Measurements from ENCODE around the gene EMP2.
"Not testable (repeated sequence)": the region's sequence is repeated elsewhere in the genome, so short reads cannot be mapped to it uniquely, and the experiment has no call there.

EMP2 gene

DNA sequence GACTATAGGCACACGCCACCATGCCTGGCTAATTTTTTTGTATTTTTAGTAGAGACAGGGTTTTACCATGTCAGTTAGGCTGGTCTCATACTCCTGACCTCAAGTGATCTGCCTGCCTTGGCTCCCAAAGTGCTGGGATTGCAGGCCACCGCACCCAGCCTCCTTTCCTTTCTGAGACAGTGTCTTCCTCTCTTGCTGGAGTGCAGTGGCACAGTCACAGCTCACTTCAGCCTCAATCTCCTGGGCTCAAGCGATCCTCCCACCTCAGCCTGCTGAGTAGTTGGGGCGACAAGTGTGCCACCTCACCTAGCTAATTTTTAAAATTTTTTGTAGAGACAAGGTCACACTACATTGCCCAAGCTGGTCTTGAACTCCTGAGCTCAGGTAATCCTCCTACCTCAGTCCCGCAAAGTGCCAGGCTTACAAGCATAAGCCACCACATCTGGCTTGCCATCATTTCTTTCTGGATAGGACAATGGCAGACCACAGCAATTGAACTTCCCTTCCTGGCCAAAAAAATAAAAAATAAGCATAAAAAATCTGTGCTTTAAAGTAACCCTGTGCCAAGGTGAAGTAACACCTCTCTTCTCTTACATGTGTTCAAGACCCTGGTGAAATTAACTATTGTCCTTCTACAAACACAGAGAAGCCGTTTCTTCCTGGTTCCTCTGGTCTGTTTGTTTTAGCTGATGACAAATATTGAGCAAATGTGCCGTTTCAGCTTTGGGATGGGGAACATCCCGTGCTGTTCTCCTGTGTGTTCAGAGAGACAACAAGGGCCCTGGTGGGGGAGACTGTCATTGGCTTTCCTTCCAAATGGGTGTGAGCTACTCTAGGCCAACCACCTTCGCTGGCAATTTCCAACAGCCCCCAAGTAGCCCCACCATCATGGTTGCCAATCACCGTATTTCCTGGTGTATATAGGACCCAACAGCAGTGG lies 60.2 kb downstream of the EMP2 start:
- no peak for DNase-seq

DNA sequence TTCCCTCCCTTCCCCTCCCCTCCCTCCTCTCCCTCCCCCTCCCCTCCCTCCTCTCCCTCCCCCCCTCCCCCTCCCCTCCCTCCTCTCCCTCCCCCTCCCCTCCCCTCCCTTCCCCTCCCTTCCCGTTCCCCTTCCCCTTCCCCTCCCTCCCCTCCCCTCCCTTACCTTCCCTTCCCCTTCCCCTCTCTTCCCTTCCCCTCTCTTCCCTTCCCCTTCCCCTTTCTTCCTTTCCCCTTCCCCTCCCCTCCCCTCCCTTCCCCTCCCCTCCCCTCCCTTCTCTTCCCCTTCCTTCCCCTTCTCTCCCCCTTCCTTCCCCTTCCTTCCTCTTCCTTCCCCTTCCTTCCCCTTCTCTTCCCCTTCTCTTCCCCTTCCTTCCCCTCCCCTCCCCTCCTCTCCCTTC lies 61.1 kb downstream of the EMP2 start:
- DNase-seq: no peak

DNA sequence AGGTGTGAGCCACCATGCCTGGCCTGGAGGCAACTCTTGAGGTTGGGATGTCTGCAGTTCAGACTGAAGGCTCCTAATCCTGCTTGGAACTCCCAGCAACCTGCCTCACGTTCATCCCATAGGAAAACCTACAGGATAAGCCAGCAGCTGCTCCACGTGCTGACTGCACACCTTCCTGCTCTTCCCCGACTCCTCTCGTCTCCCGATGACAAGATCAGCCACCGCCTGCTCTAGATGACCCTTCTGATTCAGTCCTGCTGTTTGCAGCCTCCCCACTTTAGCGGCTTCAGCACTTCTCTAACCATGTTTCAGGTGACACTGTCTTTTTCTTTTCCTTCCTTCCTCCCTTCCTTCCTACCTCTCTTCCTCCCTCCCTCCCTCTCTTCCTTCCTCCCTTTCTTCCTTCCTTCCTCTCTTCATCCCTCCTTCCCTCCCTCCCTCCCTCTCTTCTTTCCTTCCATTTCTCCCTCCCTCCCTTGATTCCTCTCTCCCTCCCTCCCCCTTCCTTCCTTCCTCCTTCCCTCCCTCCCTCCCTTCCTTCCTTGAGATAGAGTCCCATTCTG lies 61.8 kb downstream of the EMP2 start:
- DNase-seq: no peak

DNA sequence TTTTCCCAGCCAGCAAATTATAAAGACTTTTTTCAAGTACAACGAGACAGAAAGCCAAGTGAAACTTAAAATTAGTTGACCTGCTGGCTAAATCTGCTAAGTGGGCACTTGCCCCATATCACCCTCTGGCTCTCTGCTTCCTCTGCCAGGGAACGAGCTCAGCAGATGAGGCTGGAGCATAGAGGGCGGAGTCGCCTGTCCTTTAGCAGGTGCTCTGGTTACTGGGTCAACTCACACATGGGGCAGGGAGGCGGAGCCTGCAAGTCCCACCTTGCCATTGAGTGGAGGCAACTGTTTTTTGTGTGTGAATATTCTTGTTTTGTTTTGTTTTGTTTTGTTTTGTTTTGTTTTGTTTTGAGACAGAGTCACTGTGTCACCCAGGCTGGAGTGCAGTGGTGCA lies 62.5 kb downstream of the EMP2 start:
- no peak for DNase-seq

DNA sequence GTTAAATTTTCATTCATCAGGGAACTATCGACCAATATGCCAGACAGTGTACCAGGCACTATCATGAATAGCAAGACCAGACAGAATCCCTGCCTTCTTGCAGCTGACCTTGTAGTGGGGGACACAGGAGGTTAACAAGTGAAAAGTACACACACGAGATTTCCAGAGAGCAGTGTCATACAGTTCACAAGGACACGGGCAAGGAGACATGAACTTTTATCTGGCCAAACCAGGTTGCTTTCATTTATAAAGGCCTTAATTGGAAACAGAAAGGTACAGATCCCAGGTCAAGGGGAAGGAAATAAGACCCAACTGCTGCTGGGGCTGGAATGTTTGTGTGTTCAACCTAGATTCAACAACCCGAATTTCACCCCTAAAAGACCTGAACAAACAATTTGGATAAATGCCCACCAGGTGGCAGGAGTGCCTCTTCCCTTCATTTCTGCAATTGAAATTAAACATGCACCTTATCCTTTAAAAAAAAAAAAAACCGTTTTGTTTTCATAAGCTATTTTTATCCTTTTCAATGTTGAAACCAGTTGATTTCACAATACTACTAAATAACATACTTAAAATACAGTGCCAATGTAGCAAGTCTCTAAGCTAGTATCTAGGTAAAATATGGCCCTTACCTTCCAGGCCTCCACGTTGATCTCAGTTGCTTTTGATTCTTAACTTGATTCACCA lies 65.9 kb downstream of the EMP2 start:
- no peak for DNase-seq

DNA sequence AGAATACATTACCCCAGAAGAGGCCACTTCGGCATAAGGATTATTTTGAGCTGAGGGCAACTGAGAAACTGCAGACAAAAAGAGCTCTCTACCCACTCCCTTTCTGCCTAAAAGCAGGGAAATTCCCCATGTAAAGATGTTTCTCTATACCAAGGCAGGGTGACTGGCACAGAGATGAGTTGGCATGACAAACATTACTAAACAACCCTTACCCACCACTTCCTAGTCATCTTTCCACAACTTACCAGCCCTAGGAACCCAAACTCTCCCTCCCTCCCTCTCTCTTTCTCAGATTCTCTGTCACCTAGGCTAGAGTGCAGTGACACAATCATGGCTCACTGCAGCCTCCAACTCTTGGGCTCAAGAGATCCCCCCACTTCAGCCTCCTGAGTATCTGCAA lies 68.6 kb downstream of the EMP2 start:
- no peak for DNase-seq

DNA sequence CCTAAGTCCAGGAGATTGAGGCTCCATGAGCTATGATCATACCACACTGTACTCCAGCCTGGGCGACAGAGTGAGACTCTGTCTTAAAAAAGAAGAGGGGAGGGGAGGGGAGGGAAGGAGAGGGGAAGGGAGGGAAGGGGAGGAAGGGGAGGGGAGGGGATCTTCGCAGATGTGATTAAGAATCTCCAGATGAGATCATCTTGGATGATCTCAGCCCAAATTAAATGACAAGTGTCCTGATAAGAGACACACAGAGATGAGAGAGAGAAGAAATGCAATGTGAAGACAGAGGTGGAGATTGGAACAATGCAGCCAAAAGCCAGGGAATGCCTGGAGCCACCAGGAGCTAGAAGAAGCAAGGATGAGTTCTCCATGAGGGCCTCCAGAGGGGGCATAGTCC lies 70.1 kb downstream of the EMP2 start:
- DNase-seq: no peak

DNA sequence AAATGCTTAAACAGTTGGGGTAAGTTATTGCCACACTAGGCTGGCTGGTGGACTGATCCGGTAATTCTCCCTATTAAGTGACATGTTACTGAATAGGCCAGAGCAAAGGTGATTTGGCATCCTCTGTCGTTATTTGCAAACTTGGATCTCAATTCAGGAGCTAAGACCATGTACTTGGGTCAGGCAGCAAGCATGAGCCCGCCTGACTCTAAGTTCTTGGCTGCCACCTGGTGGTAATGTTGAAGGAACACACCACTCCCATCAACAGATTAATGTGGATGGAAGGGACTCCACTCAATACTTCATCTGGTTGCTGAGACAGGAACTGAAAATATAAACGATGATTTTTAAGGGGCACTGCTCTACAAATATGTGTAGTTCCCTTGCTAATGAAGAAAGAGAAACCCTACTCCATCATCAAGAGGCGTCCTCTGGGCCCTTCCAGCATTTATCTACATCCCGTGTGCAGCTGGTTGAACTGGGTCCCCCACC lies 70.8 kb downstream of the EMP2 start:
- peak; percentile 7 for DNase-seq

DNA sequence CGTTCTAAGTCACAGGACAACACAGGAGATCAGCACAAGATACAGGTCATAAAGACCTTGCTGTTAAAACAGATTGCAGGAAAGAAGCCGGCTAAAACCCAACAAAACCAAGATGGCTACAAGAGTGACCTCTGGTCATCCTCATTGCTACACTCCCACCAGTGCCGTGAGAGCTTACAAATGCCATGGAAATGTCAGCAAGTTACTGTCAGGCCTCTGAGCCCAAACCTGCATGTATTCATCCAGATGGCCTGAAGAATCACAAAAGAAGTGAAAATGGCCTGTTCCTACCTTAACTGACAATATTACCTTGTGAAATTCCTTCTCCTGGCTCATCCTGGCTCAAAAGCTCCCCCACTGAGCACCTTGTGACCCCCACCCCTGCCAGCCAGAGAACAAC lies 75.1 kb downstream of the EMP2 start:
- DNase-seq: not testable (repeated sequence)

DNA sequence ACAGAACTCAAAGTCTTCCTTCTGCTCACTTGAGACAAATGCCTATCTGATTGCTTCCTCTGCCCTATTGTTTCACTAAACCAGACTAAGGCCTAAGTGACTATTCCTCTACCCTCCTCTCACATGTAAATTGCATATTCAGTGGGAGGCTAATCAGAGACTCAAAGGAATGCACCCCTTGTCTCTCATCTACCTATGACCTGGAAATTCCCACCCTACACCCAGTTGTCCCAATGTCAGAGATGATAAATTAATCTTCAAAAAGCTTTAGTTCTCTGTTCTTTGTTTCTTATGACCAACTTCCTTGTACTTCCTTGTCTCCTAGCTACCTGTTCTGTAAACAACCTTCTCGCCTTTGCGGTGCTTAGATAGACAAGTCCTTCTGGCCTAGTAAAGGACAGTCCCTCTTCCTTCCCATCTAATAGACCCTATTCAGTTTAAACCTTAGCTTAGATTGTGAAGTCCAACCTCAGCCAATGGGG lies 76.0 kb downstream of the EMP2 start:
- no peak for DNase-seq

DNA sequence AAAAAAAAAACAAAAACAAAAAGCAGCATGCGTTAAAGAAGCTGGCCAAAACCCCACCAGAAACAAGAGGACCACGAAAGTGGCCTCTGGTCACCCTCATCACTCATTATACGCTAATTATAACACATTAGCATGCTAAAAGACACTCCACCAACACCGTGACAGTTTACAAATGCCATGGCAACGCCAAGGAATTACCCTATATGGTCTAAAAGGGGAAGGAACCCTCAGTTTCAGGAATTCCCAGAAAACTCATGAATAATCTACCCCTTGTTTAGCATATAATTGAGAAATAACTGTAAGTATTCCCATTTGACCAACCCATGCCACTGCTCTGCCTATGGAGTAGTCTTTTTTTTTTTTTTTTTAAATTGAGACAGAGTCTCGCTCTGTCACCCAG lies 77.6 kb downstream of the EMP2 start:
- DNase-seq: no peak

DNA sequence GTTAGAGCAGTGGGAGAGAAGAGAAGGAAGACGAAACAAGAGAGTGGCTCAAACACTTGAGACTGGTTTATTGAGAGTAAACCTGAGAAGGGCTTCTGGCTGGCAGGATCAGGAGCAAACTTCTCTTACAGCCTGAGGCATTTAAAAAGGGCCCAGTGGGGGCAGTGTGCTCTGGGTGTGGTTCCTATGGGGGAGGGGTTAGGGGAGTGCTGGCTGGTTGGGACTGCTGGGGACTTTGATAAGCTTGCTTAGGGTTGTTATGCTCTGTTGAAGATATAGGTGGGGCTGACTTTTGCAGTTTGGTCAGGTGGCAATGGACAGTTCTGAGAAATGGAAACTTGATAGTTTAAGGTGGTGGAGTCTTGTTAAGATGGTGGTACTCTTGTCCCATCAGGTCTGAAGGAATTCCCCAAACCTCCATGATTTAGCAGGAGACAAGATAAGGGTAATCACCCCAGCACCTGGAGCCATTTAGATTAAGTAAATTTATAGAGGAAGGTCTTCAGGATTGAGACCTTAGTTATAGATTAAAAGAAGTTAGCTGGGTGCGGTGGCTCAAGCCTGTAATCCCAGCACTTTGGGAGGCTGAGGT lies 79.3 kb downstream of the EMP2 start:
- DNase-seq: no peak

DNA sequence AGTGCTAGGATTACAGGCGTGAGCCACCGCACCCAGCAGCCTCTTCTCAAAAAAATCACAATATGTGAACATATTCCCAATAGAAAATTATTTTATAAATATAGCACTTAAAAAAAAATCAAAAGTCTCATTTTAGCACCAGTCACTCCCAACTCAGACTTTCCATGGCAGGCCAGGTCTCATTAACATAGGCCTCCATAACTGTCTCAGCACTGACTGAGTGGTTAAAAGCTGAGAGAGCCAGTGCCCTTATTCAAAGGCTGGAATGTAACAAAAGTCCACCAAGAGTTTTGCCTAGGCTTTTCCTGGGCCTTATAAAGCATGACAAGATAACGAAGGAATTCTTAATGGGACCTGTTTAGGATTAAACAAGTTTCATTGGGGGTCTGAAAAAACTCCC lies 79.8 kb downstream of the EMP2 start:
- DNase-seq: no peak

DNA sequence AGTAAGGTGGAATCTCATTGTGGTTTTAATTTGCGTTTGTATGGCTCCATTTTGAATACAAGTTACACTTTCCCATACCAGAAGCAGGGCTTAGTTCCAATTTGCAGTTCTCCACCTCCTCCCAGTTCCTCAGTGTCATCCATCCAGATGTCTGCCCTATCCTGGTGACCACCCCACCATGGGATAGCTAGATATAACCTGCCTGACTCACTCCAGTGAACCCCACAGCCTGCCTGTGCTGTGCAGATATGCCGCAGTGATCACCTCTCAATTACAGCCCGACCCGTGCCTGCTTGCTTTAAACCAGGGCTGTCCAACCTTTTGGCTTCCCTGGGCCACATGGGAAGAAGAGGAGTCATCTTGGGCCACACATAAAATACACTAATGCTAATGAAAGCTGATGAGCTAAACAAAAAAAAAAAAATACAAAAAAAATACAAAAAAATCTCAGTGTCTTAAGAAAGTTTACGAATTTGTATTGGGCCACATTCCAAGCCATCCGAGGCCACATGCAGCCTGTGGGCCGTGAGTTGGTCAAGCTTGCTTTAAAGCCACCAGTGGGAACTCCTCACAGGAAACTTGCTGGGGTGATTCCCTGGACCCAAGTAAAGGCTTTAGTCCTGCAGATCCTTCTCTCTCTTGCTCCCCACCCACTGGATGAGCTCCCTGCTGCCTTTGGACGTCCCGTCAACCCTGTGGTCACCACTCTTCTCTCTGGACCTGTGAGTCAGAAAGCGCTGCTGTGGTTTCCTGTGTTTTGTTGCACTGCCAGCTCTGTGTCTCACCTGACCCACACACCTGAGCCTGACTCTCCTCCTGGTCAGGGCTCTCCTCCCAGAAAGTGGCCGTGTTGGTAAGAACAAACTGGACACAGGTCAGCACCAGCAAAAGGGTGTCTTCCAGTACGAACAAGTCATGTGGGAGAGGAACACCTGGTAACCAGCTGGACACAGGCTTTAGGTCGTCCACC lies 83.0 kb downstream of the EMP2 start:
- DNase-seq: no peak

DNA sequence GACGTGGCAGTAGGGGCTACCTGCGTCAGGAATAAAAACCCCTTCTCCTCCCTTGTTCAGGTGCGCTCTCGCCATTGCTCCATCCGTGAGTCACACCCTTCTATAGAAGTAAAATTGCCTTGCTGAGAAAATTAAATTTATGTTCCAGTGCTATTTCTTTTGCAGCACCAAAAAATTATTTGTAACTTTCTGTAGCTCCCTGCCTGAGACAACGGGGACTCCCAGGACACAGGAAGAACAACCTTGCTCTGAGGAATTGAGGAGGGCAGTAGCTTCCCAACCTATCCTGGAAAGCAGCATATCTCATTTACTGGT lies 85.4 kb downstream of the EMP2 start:
- no peak for DNase-seq

DNA sequence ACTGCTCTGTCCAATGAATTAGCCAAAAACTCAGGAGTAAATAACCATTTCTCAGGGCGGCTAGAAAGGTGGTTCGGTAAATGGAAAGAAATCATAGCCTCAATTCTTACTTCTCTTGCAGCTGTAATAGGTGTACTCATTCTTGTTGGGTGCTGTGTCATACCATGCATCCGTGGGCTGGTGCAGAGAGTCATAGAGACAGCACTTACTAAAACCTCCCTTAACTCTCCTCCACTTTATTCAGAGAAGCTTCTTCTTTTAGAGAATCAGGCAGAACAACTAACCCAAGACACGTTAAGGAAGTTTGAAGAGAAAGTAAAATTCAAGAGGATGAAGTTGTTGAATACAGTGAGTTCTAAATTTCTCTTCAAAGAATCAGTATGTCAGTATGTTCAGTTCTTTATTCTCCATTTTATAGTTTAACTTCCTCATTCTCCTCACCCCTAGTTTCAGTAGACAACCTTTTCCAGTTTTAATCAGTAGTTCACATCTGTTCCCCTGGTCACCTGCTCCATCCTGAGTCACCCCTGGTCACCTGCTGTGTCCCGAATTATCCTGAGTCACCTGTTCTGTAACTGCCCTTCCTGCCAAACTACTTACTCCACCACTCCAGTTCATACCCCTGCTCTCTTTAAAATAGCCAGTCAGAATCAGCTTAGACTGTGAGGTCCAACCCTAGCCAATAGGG lies 85.9 kb downstream of the EMP2 start:
- DNase-seq: no peak

DNA sequence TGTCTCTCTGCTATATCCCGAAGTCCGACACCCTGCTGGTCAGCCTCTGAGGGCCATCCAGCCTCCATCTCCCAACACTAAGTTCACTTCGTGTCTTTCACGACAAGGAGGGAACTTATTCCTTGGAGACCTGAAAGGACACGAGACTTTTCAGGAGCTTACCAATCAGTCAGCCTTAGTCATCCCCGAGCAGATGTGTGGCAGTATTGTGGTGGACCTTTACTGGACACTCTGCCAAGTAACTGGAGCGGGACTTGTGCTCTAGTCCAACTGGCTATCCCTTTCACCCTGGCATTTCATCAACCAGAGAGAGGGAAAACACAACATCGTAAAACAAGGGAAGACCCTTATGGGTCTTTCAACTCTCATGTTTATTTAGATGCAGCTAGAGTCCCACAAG lies 87.1 kb downstream of the EMP2 start:
- no peak for DNase-seq

DNA sequence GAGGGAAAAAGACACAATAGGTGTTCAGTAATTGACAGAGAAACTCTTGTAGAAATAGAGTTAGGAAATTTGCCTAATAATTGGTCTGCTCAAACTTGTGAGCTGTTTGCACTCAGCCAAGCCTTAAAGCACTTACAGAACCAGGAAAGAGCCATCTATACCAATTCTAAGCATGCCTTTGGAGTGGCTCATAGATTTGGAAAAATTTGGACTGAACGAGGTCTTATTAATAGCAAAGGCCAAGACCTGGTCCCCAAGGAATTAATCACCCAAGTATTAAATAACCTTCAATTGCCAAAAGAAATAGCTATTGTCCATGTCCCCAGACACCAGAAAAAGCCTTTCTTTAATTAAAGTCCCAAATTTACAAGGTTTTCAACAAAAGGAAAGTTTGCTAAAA lies 90.3 kb downstream of the EMP2 start:
- no peak for DNase-seq

DNA sequence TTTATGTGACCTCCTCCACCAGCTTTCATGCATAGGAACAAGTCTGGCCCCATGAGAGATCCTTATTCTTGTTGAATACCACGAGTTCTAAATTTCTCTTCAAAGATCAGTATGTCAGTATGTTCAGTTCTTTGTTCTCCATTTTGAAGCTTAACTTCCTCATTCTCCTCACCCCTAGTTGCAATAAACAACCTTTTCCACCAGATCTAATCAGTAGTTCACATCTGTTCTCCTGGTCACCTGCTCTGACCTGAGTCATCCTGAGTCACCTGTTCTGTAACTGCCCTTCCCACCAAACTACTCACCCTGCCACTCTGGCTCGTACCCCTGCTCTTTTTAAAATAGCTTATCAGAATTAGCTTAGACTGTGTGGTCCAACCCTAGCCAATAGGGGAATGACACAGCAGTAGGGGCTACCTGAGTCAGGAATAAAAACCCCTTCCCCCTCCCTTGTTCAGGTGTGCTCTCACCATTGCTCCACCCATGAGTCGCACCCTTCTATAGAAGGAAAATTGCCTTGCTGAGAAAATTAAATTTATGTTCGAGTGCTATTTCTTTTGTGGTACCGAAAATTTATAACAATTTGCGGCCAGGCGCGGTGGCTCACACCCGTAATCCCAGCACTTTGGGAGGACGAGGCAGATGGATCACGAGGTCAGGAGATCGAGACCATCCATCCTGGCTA lies 94.6 kb downstream of the EMP2 start:
- DNase-seq: no peak

DNA sequence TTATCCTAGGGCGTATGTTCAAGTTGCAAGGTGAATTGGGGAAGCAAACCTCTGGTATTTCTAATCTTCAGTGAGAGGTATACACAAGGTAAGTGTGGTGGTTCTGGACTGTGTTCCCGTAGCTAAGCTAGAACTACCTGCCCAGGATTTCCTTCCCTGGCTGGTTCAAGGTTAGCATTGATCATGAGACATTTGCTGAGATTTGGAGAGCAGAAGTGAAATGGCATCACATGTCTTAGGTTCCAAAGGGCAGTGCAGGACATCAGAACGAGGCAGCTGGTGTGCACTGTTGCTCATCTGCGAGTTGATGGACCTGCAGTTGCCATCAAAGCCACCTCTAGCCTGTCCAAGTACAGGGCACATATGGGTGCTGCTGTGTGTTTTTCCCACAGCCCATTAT lies 95.2 kb downstream of the EMP2 start:
- DNase-seq: no peak

DNA sequence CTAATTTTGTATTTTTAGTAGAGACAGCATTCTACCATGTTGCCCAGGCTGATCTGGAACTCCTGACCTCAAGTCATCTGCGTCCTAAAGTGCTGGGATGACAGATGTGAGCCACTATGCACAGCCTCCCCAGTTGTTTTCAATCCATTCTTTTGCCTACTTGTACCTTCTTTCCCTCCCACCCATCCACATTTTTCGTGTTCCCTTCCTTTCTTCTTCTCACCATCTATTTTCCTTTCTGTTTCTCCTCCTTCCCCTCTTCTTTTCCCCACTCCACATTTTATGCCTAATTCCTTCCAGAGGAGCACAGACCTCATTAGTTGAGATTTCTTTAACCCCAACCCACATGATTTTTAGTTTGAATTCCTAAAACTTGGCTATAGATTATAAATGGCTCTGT lies 100.2 kb downstream of the EMP2 start:
- no peak for DNase-seq
